KMS-11 (cell line): Measurements from ENCODE around the gene ZNF280D.

Experiments used
- H2AFZ ChIP-seq: fragments of 200-600 bp; sonication (generic); 2 replicates; pipeline ENCODE4 v1.6.1; 2016; ENCODE audit warnings: antibody characterized with exemption, mixed run types, low read depth
- H3K27ac ChIP-seq: fragments of 200-600 bp; sonication (generic); 2 replicates; pipeline ENCODE4 v1.6.1; 2016; ENCODE audit warnings: mild to moderate bottlenecking, mixed run types
- H3K27me3 ChIP-seq: fragments of 200-600 bp; sonication (generic); 2 replicates; pipeline ENCODE4 v1.6.1; 2017; ENCODE audit warnings: mild to moderate bottlenecking, low read depth, mixed run types, moderate library complexity; ENCODE audit not compliant: insufficient read depth
- H3K36me3 ChIP-seq: fragments of 200-600 bp; sonication (generic); 2 replicates; pipeline ENCODE4 v1.6.1; 2017; ENCODE audit warnings: mild to moderate bottlenecking, mixed run types; ENCODE audit not compliant: insufficient read depth
- H3K4me1 ChIP-seq: fragments of 200-600 bp; sonication (generic); 2 replicates; pipeline ENCODE4 v1.6.1; 2016; ENCODE audit warnings: mild to moderate bottlenecking, low read depth, mixed run types; ENCODE audit not compliant: poor library complexity, severe bottlenecking
- H3K4me2 ChIP-seq: fragments of 200-600 bp; sonication (generic); 2 replicates; pipeline ENCODE4 v1.7.0; 2016; ENCODE audit warnings: mild to moderate bottlenecking, mixed run types
- H3K4me3 ChIP-seq: fragments of 200-600 bp; sonication (generic); IDR thresholded peaks from 2 replicates; pipeline ENCODE4 v1.6.1; 2017; ENCODE audit warnings: low read depth, low read length, mixed read lengths; ENCODE audit not compliant: insufficient read depth
- H3K79me2 ChIP-seq: fragments of 200-600 bp; sonication (generic); 2 replicates; pipeline ENCODE4 v1.6.1; 2016; ENCODE audit warnings: low read depth, mixed run types; ENCODE audit not compliant: insufficient read depth
- H3K9ac ChIP-seq: fragments of 200-600 bp; sonication (generic); 2 replicates; pipeline ENCODE4 v1.6.1; 2016; ENCODE audit warnings: mild to moderate bottlenecking, mixed run types
- H4K20me1 ChIP-seq: fragments of 200-600 bp; sonication (generic); 2 replicates; pipeline ENCODE4 v1.6.1; 2016; ENCODE audit warnings: mild to moderate bottlenecking, mixed run types; ENCODE audit not compliant: insufficient read depth
- CTCF ChIP-seq: fragments of 200-600 bp; sonication (generic); conservative IDR thresholded peaks from 2 replicates; pipeline ENCODE4 v1.6.1; 2017; ENCODE audit warnings: low read depth, mild to moderate bottlenecking, antibody characterized with exemption, low read length, moderate library complexity, mixed read lengths

ZNF280D gene

GRCh38 chr15:56734013-56734635 lies 815 bp upstream of the ZNF280D start:
- Histone ChIP-seq H3K4me1 (peaks cover 26% of the 10 kb centered on the region), H3K4me2 (0 out of 2 replicates have a peak overlapping the region, but pooled peaks have one; percentile 58), H3K27ac (no peak overlapping the region), H3K4me3 (no peak overlapping the region), H3K36me3 (no peaks in the 10 kb centered on the region), H4K20me1 (no peaks in the 10 kb centered on the region), H3K79me2 (peaks cover 18% of the 10 kb centered on the region), H3K27me3 (no peaks in the 10 kb centered on the region), H3K9ac (no peak overlapping the region; the same call in 1 of the 2 replicates), H2AFZ (peak overlapping the region; percentile 85)
- no peak for TF ChIP-seq CTCF

GRCh38 chr15:56732886-56733135 lies 498 bp downstream of the ZNF280D start:
- Histone ChIP-seq H4K20me1 (no peaks in the 10 kb centered on the region), H3K27ac (peak overlapping the region; percentile 85), H3K4me3 (no peak overlapping the region), H2AFZ (peak overlapping the region; percentile 85), H3K79me2 (peaks cover 29% of the 10 kb centered on the region), H3K4me2 (peak overlapping the region; percentile 91), H3K4me1 (peaks cover 26% of the 10 kb centered on the region), H3K36me3 (no peaks in the 10 kb centered on the region), H3K27me3 (no peaks in the 10 kb centered on the region), H3K9ac (peak overlapping the region; percentile 95)
- no peak for TF ChIP-seq CTCF

- Histone ChIP-seq H3K27me3 (no peaks in the 10 kb centered on the region), H3K4me2 (peak overlapping the region; percentile 91), H3K4me1 (peaks cover 26% of the 10 kb centered on the region), H3K27ac (peak overlapping the region; percentile 85), H3K4me3 (no peak overlapping the region), H3K9ac (peak overlapping the region; percentile 95), H3K79me2 (peaks cover 29% of the 10 kb centered on the region), H2AFZ (peak overlapping the region; percentile 85), H4K20me1 (no peaks in the 10 kb centered on the region), H3K36me3 (no peaks in the 10 kb centered on the region)
- no peak for TF ChIP-seq CTCF
Observed at GRCh38 chr15:56732135-56732885, 999 bp downstream of the ZNF280D start.

- peaks cover 26% of the 10 kb centered on the region for H3K4me1 ChIP-seq
- H3K36me3 ChIP-seq, result no peaks in the 10 kb centered on the region
- H3K4me2 ChIP-seq, result peak overlapping the region; percentile 91
- peaks cover 29% of the 10 kb centered on the region for H3K79me2 ChIP-seq
- no peaks in the 10 kb centered on the region for H4K20me1 ChIP-seq
- H3K27me3 ChIP-seq, result no peaks in the 10 kb centered on the region
- H3K9ac ChIP-seq, result no peak overlapping the region
- no peak overlapping the region for H2AFZ ChIP-seq
- TF ChIP-seq CTCF, result no peak
- no peak overlapping the region; the same call in 1 of the 2 replicates for H3K27ac ChIP-seq
- no peak overlapping the region for H3K4me3 ChIP-seq
Observed at GRCh38 chr15:56731548-56731947, 1.8 kb downstream of the ZNF280D start.
